Pancreas (tissue), 10 donors: Measurements from ENCODE around the gene TOX2. TPM values are rescaled to one million over a fixed set of nuclear protein-coding genes. Genes with fewer than 3 reads are reported as not detected.
"Not testable (repeated sequence)": the region's sequence is repeated elsewhere in the genome, so short reads cannot be mapped to it uniquely, and the experiment has no call there.

ENCODE experiments used
- ATAC-seq, 4 donors: fragments of 200-7000 bp; cut with Tn5 transposase; one replicate each; pipeline versions ENCODE4 v1.8.0 to v1.9.1; 2020; ENCODE audit warnings: mild to moderate bottlenecking in 4 of 4, moderate library complexity in 4 of 4
- DNase-seq, 6 donors: peaks; one replicate each; pipeline ENCODE4 v3.0.0-alpha.2; 2020
- FAIRE-seq: peaks from 2 replicates; lab custom pipeline; 2012; peaks lifted over from hg19 to GRCh38; lab: Jason Lieb, UNC
- H3K27ac ChIP-seq, 4 donors: fragments of 200-600 bp; sonication (generic); 1 replicate in 3 of 4; 2 replicates in 1 of 4; pipeline versions ENCODE4 v1.5.0 to v1.8.0; 2020
- H3K27me3 ChIP-seq, 4 donors: fragments of 200-600 bp; one replicate each; pipeline ENCODE4 v1.8.0; 2021
- H3K36me3 ChIP-seq, 3 donors: fragments of 200-600 bp; sonication (generic) in 1 of 3; one replicate each; pipeline versions ENCODE4 v1.5.0 to v1.8.0; 2020 to 2021
- H3K4me1 ChIP-seq, 3 donors: fragments of 200-600 bp; one replicate each; pipeline ENCODE4 v1.8.0; 2021
- H3K4me3 ChIP-seq, 4 donors: fragments of 200-600 bp; sonication (generic) in 2 of 4; one replicate each; pipeline versions ENCODE4 v1.5.0 to v1.8.0; 2020 to 2021
- H3K9me3 ChIP-seq, 4 donors: fragments of 200-600 bp; one replicate each; pipeline ENCODE4 v1.8.0; 2021
- CTCF ChIP-seq, 4 donors: fragments of 200-600 bp; sonication (generic) in 3 of 4; IDR thresholded peaks; one replicate each; pipeline versions ENCODE4 v1.5.0 to v1.8.0; 2021; ENCODE audit warnings: antibody characterized with exemption in 4 of 4
- WGBS, 2 donors: extraction: QIAGEN DNeasy Blood & Tissue Kit; methylation state at CpG; one replicate each; pipeline ENCODE4 v1.1.7; 2013; 5-methylcytosine and 5-hydroxymethylcytosine counted together
- intact Hi-C, 3 donors: fragments of 100-400 bp; cut with DNase I; formaldehyde crosslinking; loops; one replicate each; pipeline versions ENCODE4 v1.11.1 to v1.14.2; 2022
- polyA plus RNA-seq, 2 donors: library from polyadenylated mRNA; stranded (reverse); fragments of 200-250 nt; gene quantifications; one replicate each; pipeline ENCODE4 v1.2.3, GENCODE V29; 2013
- total RNA-seq, 6 donors: library from RNA; stranded (reverse); fragmentation: NEBNext Ultra II Directional in 4 of 6; extraction: Animal tissue kit (Norgen Biotek cat#: 25700) in 4 of 6; gene quantifications; one replicate each; pipeline versions ENCODE4 v1.2.1 to v1.2.4, GENCODE V29; 2021 to 2023
- donor health status: healthy with polysubstance abuse.
- donor health status: DM: no; HTN: no; CAD: no; lungs with moderate emphysema.
- donor health status: DM: no; HTN: no; CAD: no.
- donor health status: control.
- donor health status: control.
- donor health status: Bipolar disorder and iron deficiency.
- donor health status: DM: yes; HTN: yes; CAD: no.
- donor health status: DM: no; HTN: no; CAD: no.
- donor health status: DM: no; HTN: no; CAD: no.
- donor health status: DM: yes; HTN: yes; CAD: no.

TOX2 gene
- total and polyA plus RNA-seq, 8 donors: 0.24 to 2.3 (median 0.90) TPM

GRCh38 chr20:44041001-44041400 is 126.3 kb downstream of the TOX2 start:
- DNase-seq (no peak), ATAC-seq (no peak), FAIRE-seq (no peak)
- no peak overlapping the region for H3K27ac ChIP-seq
- no peaks in the 10 kb centered on the region for H3K4me1 ChIP-seq
- H3K27me3 ChIP-seq: peaks cover 0 to 15% (median 0%) of the 10 kb centered on the region in 4 donors
- H3K4me3 ChIP-seq: no peak overlapping the region
- intact Hi-C loops: no loop called here
- no peaks in the 10 kb centered on the region for H3K9me3 ChIP-seq
- no peaks in the 10 kb centered on the region for H3K36me3 ChIP-seq
- TF ChIP-seq CTCF (IDR thresholded peaks at IDR 0.05): no peak
- 75 to 76% methylated on average over 8 of the region's 8 CpGs for WGBS, 2 donors

- H3K27me3 ChIP-seq, FAIRE-seq, H3K9me3 ChIP-seq, H3K4me3 ChIP-seq, intact Hi-C loops, H3K4me1 ChIP-seq, ATAC-seq, DNase-seq, H3K27ac ChIP-seq, H3K36me3 ChIP-seq: not testable (repeated sequence)
- 61 to 83% methylated on average over 5 of the region's 5 CpGs for WGBS, 2 donors
Observed at GRCh38 chr20:44044712-44045111, 130.1 kb downstream of the TOX2 start.

- H3K4me3 ChIP-seq: no peak overlapping the region
- H3K27ac ChIP-seq: no peak overlapping the region
- H3K9me3 ChIP-seq: no peaks in the 10 kb centered on the region
- ATAC-seq (no peak), FAIRE-seq (no peak), DNase-seq (no peak)
- H3K27me3 ChIP-seq: no peaks in the 10 kb centered on the region
- H3K4me1 ChIP-seq: no peaks in the 10 kb centered on the region
- no peaks in the 10 kb centered on the region for H3K36me3 ChIP-seq
- no peak for TF ChIP-seq CTCF (IDR thresholded peaks at IDR 0.05)
- intact Hi-C loops: no loop called here
- WGBS, 2 donors: 37 to 41% methylated on average over 2 of the region's 2 CpGs
Observed at GRCh38 chr20:44050327-44050726, 135.7 kb downstream of the TOX2 start.

- H3K27me3 ChIP-seq: no peaks in the 10 kb centered on the region
- WGBS, 2 donors: 71 to 84% methylated on average over 25 of the region's 25 CpGs
- H3K4me3 ChIP-seq: no peak overlapping the region
- DNase-seq (peak in 1 of 6 donors; percentile 42), ATAC-seq (no peak), FAIRE-seq (no peak)
- no peaks in the 10 kb centered on the region for H3K9me3 ChIP-seq
- no peaks in the 10 kb centered on the region for H3K36me3 ChIP-seq
- no peak for TF ChIP-seq CTCF (IDR thresholded peaks at IDR 0.05)
- no peak overlapping the region for H3K27ac ChIP-seq
- intact Hi-C loops: no loop called here
- no peaks in the 10 kb centered on the region for H3K4me1 ChIP-seq
Observed at GRCh38 chr20:44050925-44051660, 136.4 kb downstream of the TOX2 start.

- intact Hi-C loops: no loop called here
- FAIRE-seq: no peak
Observed at GRCh38 chr20:44051661-44052000, 137.0 kb downstream of the TOX2 start.

More at GRCh38 chr20:44051661-44052000, 137.0 kb downstream of the TOX2 start:
- no peak for TF ChIP-seq CTCF (IDR thresholded peaks at IDR 0.05)
- Histone ChIP-seq H3K9me3 (no peaks in the 10 kb centered on the region), H3K4me3 (no peak overlapping the region), H3K27ac (no peak overlapping the region), H3K27me3 (no peaks in the 10 kb centered on the region), H3K36me3 (no peaks in the 10 kb centered on the region), H3K4me1 (no peaks in the 10 kb centered on the region)
- WGBS, 2 donors: 80 to 86% methylated on average over 9 of the region's 9 CpGs
- DNase-seq (no peak), ATAC-seq (no peak)
